Measurements from ENCODE around the gene TMEM231.

Gene TMEM231

DNA sequence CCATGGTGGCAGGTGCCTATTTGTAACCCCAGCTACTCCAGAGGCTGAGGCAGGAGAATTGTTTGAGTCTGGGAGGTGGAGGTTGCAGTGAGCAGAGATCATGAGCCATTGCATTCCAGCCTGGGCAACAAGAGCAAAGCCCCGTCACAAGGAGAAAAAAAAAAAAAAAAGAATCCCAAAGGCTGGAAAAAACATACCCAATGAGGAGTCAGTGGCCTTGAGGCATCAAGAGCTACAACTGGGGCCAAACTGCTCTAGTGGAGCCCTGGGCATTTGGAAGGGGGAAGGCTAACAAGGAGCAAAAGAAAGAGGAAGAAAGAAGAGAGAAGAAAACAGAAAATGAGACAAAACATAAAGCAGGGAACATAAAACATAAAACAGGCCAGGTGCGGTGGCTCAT, 67.7 kb downstream of the TMEM231 start:
- DNase-seq (ENCODE audit: low read depth), result no peak

Measured in GM04504 (cell line).